Type B pancreatic cell (in vitro differentiated cells): ENCODE measurements around the gene PRDM1. TPM values are rescaled to one million over a fixed set of nuclear protein-coding genes. Genes with fewer than 3 reads are reported as not detected.
A peak's percentile ranks its signal among the peaks of the same experiment; 100 is the strongest.

Experiments used
- DNase-seq: peaks from one replicate; pipeline ENCODE4 v3.0.0; 2021; ENCODE audit warnings: mixed read lengths; ENCODE audit not compliant: unreplicated experiment; ENCODE audit errors: extremely low spot score
- H3K27ac Mint-ChIP-seq: 2 replicates; pipeline ENCODE4 v1.8.0; 2021; ENCODE audit warnings: mild to moderate bottlenecking, mixed read lengths
- H3K27me3 Mint-ChIP-seq: 2 replicates; pipeline ENCODE4 v1.8.0; 2021; ENCODE audit warnings: mixed read lengths
- H3K36me3 Mint-ChIP-seq: 2 replicates; pipeline ENCODE4 v1.8.0; 2021; ENCODE audit warnings: mixed read lengths
- H3K4me1 Mint-ChIP-seq: one replicate; pipeline ENCODE4 v1.8.0; 2021; ENCODE audit warnings: mixed read lengths; ENCODE audit not compliant: unreplicated experiment
- H3K4me3 Mint-ChIP-seq: 2 replicates; pipeline ENCODE4 v1.8.0; 2021; ENCODE audit warnings: mild to moderate bottlenecking, mixed read lengths
- H3K9me3 Mint-ChIP-seq: 2 replicates; pipeline ENCODE4 v1.8.0; 2021; ENCODE audit warnings: mixed read lengths
- CTCF ChIP-seq: fragments of 200-600 bp; sonication (generic); conservative IDR thresholded peaks from 2 replicates; pipeline ENCODE4 v1.5.0; 2021; ENCODE audit warnings: antibody characterized with exemption, mild to moderate bottlenecking
- total RNA-seq: library from RNA; stranded (reverse); gene quantifications from 2 replicates; pipeline ENCODE4 v1.2.1, GENCODE V29; 2021; ENCODE audit warnings: low replicate concordance

Gene PRDM1
- total RNA-seq, 1 donor from 2014 or later = 15.5 TPM

- Mint-ChIP-seq H3K36me3 (no peaks in the 10 kb centered on the region), H3K9me3 (peaks cover 6% of the 10 kb centered on the region), H3K27me3 (no peaks in the 10 kb centered on the region), H3K4me3 (no peak overlapping the region), H3K4me1 (peaks cover 10% of the 10 kb centered on the region), H3K27ac (no peak overlapping the region)
- no peak for TF ChIP-seq CTCF
- no peak for DNase-seq
Observed at GRCh38 chr6:106126482-106126881, 40.3 kb downstream of the PRDM1 start.

GRCh38 chr6:106128981-106129781, 43.0 kb downstream of the PRDM1 start:
- Mint-ChIP-seq H3K36me3 (no peaks in the 10 kb centered on the region), H3K9me3 (peaks cover 6% of the 10 kb centered on the region), H3K27me3 (no peaks in the 10 kb centered on the region), H3K27ac (no peak overlapping the region), H3K4me3 (no peak overlapping the region), H3K4me1 (peaks cover 5% of the 10 kb centered on the region)
- DNase-seq = no peak
- no peak for TF ChIP-seq CTCF

- TF ChIP-seq CTCF = no peak
- H3K9me3 Mint-ChIP-seq = no peaks in the 10 kb centered on the region
- H3K27me3 Mint-ChIP-seq = no peaks in the 10 kb centered on the region
- no peak overlapping the region for H3K4me3 Mint-ChIP-seq
- H3K36me3 Mint-ChIP-seq = no peaks in the 10 kb centered on the region
- no peak for DNase-seq
- H3K27ac Mint-ChIP-seq = no peak overlapping the region
- peaks cover 14% of the 10 kb centered on the region for H3K4me1 Mint-ChIP-seq
Observed at GRCh38 chr6:106132153-106132698, 46.1 kb downstream of the PRDM1 start.

- no peak overlapping the region for H3K27ac Mint-ChIP-seq
- H3K36me3 Mint-ChIP-seq = no peaks in the 10 kb centered on the region
- H3K4me1 Mint-ChIP-seq = peaks cover 14% of the 10 kb centered on the region
- H3K27me3 Mint-ChIP-seq = no peaks in the 10 kb centered on the region
- H3K9me3 Mint-ChIP-seq = no peaks in the 10 kb centered on the region
- no peak overlapping the region for H3K4me3 Mint-ChIP-seq
- TF ChIP-seq CTCF = no peak
- no peak for DNase-seq
Observed at GRCh38 chr6:106133040-106133439, 46.9 kb downstream of the PRDM1 start.

GRCh38 chr6:106134087-106134770, 48.1 kb downstream of the PRDM1 start:
- H3K9me3 Mint-ChIP-seq = no peaks in the 10 kb centered on the region
- H3K27ac Mint-ChIP-seq = peak overlapping the region; percentile 64
- no peak for DNase-seq
- H3K27me3 Mint-ChIP-seq = no peaks in the 10 kb centered on the region
- H3K4me1 Mint-ChIP-seq = peaks cover 9% of the 10 kb centered on the region
- H3K4me3 Mint-ChIP-seq = no peak overlapping the region
- no peaks in the 10 kb centered on the region for H3K36me3 Mint-ChIP-seq
- TF ChIP-seq CTCF = no peak
